Mesenchymal stem cell (in vitro differentiated cells and primary cell): Measurements from ENCODE around the gene INSIG2.

Experiments
- DNase-seq: peaks from one replicate; pipeline ENCODE4 v3.0.0-alpha.2; 2013
- H2AFZ ChIP-seq: one replicate; pipeline ENCODE4 v1.6.1; 2013; ENCODE audit warnings: low read depth, mild to moderate bottlenecking, control low read depth, inconsistent platforms, low read length, moderate library complexity
- H2AK5ac ChIP-seq: 2 replicates; pipeline ENCODE4 v1.6.1; 2013; ENCODE audit warnings: low read length, moderate library complexity, mild to moderate bottlenecking, inconsistent platforms; ENCODE audit not compliant: severe bottlenecking
- H2BK120ac ChIP-seq: one replicate; pipeline ENCODE4 v1.6.1; 2013; ENCODE audit warnings: low read depth, mild to moderate bottlenecking, inconsistent platforms, low read length, moderate library complexity
- H2BK12ac ChIP-seq, 2 experiments: one replicate each; pipeline ENCODE4 v1.6.1; 2013; ENCODE audit warnings: inconsistent platforms in 2 of 2, low read length in 2 of 2, mild to moderate bottlenecking in 2 of 2, moderate library complexity in 2 of 2, control low read depth in 1 of 2
- H2BK15ac ChIP-seq: one replicate; pipeline ENCODE4 v1.6.1; 2013; ENCODE audit warnings: mild to moderate bottlenecking, low read depth, inconsistent platforms; ENCODE audit not compliant: poor library complexity, severe bottlenecking
- H2BK5ac ChIP-seq: 2 replicates; pipeline ENCODE4 v1.6.1; 2013; ENCODE audit warnings: low read depth, mild to moderate bottlenecking, low read length, control low read depth, inconsistent platforms; ENCODE audit not compliant: poor library complexity, severe bottlenecking
- H3K14ac ChIP-seq, 2 experiments: one replicate each; pipeline ENCODE4 v1.6.1; 2013; ENCODE audit warnings: inconsistent platforms in 2 of 2, low read length in 2 of 2, control low read depth in 1 of 2, mild to moderate bottlenecking in 1 of 2, moderate library complexity in 1 of 2
- H3K18ac ChIP-seq, 2 experiments: one replicate each; pipeline ENCODE4 v1.6.1; 2013; ENCODE audit warnings: inconsistent platforms in 2 of 2, low read length in 2 of 2, control low read depth in 1 of 2, low read depth in 1 of 2, mild to moderate bottlenecking in 1 of 2
- H3K23ac ChIP-seq, 2 experiments: one replicate each; pipeline ENCODE4 v1.6.1; 2013; ENCODE audit warnings: inconsistent platforms in 2 of 2, low read length in 2 of 2, mild to moderate bottlenecking in 2 of 2, moderate library complexity in 2 of 2, control low read depth in 1 of 2
- H3K27ac ChIP-seq: 2 replicates; pipeline ENCODE4 v1.5.1; 2013; ENCODE audit warnings: mild to moderate bottlenecking, moderate library complexity, low read length, control low read depth, inconsistent platforms; ENCODE audit not compliant: poor library complexity, severe bottlenecking
- H3K27me3 ChIP-seq, 2 experiments: 2 replicates each; pipeline versions ENCODE4 v1.6.1 to v1.7.0; 2013; ENCODE audit warnings: low read length in 2 of 2, mild to moderate bottlenecking in 2 of 2, moderate library complexity in 2 of 2, control low read depth in 1 of 2, inconsistent platforms in 1 of 2; ENCODE audit not compliant: control insufficient read depth in 1 of 2, insufficient read depth in 1 of 2
- H3K36me3 ChIP-seq, 2 experiments: 2 replicates each; pipeline versions ENCODE4 v1.6.1 to v1.7.0; 2013; ENCODE audit warnings: low read length in 2 of 2, control low read depth in 1 of 2, inconsistent platforms in 1 of 2, low read depth in 1 of 2, mild to moderate bottlenecking in 1 of 2; ENCODE audit not compliant: insufficient read depth in 2 of 2, control insufficient read depth in 1 of 2
- H3K4ac ChIP-seq, 2 experiments: one replicate each; pipeline ENCODE4 v1.6.1; 2013; ENCODE audit warnings: inconsistent platforms in 2 of 2, low read length in 2 of 2, mild to moderate bottlenecking in 2 of 2, moderate library complexity in 2 of 2, control low read depth in 1 of 2, low read depth in 1 of 2
- H3K4me1 ChIP-seq: 2 replicates; pipeline ENCODE4 v1.6.1; 2013; ENCODE audit warnings: low read depth, low read length, control low read depth; ENCODE audit not compliant: control insufficient read depth, insufficient read depth
- H3K4me2 ChIP-seq: 2 replicates; pipeline ENCODE4 v1.6.1; 2013; ENCODE audit warnings: low read length, mild to moderate bottlenecking, inconsistent platforms; ENCODE audit not compliant: poor library complexity, severe bottlenecking
- H3K4me3 ChIP-seq, 2 experiments: 2 replicates each; pipeline versions ENCODE4 v1.5.1 to v1.7.0; 2013; ENCODE audit warnings: low read length in 2 of 2, mild to moderate bottlenecking in 2 of 2, control low read depth in 1 of 2, low read depth in 1 of 2; ENCODE audit not compliant: insufficient read depth in 1 of 2
- H3K79me1 ChIP-seq: replicated peaks from 2 replicates; pipeline ENCODE4 v1.6.1; 2013; ENCODE audit warnings: mild to moderate bottlenecking, control low read depth, low read length, inconsistent platforms; ENCODE audit not compliant: poor library complexity, severe bottlenecking
- H3K9ac ChIP-seq: 2 replicates; pipeline ENCODE4 v1.7.0; 2013; ENCODE audit warnings: mild to moderate bottlenecking, low read length, moderate library complexity
- H3K9me3 ChIP-seq: 2 replicates; pipeline ENCODE4 v1.7.0; 2013; ENCODE audit warnings: mild to moderate bottlenecking, low read length; ENCODE audit not compliant: control insufficient read depth
- H4K8ac ChIP-seq: one replicate; pipeline ENCODE4 v1.6.1; 2013; ENCODE audit warnings: inconsistent platforms, mild to moderate bottlenecking, low read length, moderate library complexity
- H4K91ac ChIP-seq: one replicate; pipeline ENCODE4 v1.6.1; 2013; ENCODE audit warnings: mild to moderate bottlenecking, low read length, inconsistent platforms
- WGBS: methylation state at CpG from one replicate; pipeline ENCODE4 v1.1.7; 2013; ENCODE audit warnings: mixed read lengths; 5-methylcytosine and 5-hydroxymethylcytosine counted together

INSIG2 gene

DNA sequence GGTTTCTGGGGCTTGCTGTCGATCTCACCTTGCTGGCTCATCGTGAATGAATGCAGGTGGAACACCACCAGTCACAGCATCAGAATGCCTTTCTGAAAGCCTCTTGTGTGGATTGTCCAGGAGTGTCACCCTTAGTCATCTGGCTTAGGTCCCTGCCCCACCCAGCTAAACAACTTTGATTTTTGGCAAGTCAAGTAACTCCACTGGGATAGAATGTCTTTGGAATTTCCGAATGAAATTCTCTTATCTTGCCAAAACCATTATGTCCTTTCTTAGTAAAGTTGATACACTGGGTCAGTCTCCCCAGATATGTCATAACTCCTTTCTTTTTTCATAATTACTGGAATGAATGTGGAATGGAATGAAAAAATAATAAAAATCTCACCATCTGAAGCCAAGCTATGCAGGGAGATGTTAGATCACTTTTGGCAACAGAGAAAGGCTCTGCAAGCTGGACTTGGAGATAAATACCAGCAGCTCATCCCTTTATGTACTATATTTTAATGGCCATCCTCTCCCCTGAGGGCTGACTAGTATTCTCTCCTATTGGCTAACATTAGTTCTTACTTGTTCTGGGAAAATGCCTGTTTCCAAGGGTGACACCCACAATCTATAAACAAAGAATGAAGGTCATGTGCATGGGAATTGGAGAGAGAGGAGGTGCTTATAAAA is 35.4 kb downstream of the INSIG2 start:
- Histone ChIP-seq H2AFZ (no peak overlapping the region), H4K8ac (no peak overlapping the region)
- WGBS, result 87% methylated on average over 3 of the region's 3 CpGs

DNA sequence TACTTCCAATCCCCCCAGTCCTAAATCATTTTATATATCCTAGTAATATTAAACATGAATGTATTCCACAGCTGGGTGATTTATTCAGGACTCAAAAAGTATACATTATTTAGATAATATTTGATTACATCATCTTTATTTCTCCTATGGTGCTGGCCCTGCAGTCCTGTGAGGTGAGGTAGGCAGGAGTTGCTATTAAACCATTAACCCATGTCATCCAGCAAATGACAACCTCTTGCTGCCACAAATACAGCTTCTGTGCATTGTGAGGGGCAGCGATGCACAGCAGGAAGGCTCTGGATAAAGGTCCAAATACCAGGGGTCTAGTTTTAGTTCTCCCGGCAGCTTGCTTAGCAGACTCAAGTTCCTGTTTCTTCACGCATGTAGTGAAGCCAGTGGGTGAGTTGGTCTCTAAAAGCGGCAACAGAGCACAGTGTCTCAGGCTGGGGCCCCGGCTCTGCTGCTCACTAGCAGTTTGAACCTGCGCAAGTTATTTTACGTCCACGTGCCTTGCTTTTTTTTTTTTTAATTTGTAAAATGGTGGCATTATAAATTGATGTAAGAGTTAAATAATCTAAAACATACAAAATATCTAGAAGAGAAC is 36.1 kb downstream of the INSIG2 start:
- Histone ChIP-seq H3K36me3 (no peaks in the 10 kb centered on the region), H3K27ac (no peak overlapping the region), H3K27me3 (peaks cover 0 to 5% of the 10 kb centered on the region in 2 experiments), H2BK120ac (no peak overlapping the region), H3K79me1 (no peaks in the 10 kb centered on the region), H2AFZ (no peak overlapping the region), H3K9ac (peak overlapping the region; percentile 79), H3K14ac (no peak overlapping the region), H4K91ac (no peak overlapping the region), H3K18ac (peak overlapping the region in 1 of 2 experiments; percentile 23), H4K8ac (no peak overlapping the region), H3K4me3 (no peak overlapping the region), H2BK5ac (no peak overlapping the region), H3K4ac (no peak overlapping the region), H3K4me2 (no peak overlapping the region), H2BK12ac (no peak overlapping the region), H2BK15ac (no peak overlapping the region), H3K9me3 (no peaks in the 10 kb centered on the region), H3K23ac (no peak overlapping the region), H2AK5ac (no peak overlapping the region), H3K4me1 (peaks cover 4% of the 10 kb centered on the region)
- DNase-seq, result no peak
- 93% methylated on average over 5 of the region's 8 CpGs for WGBS

More for the DNA sequence above, 35.4 kb downstream of the INSIG2 start:
- Histone ChIP-seq H3K4me1 (peaks cover 4% of the 10 kb centered on the region), H3K4me3 (peak overlapping the region in 1 of 2 experiments; percentile 20), H3K27ac (peak overlapping the region; percentile 17), H2BK5ac (no peak overlapping the region), H3K9ac (peak overlapping the region; percentile 79), H3K23ac (no peak overlapping the region), H4K91ac (no peak overlapping the region), H3K18ac (peak overlapping the region in 1 of 2 experiments; percentile 81), H3K4me2 (no peak overlapping the region), H3K9me3 (no peaks in the 10 kb centered on the region), H2BK15ac (no peak overlapping the region), H3K14ac (no peak overlapping the region), H3K36me3 (no peaks in the 10 kb centered on the region), H3K79me1 (no peaks in the 10 kb centered on the region), H3K4ac (no peak overlapping the region), H2AK5ac (peak overlapping the region; percentile 46), H2BK12ac (no peak overlapping the region), H3K27me3 (peaks cover 0 to 5% of the 10 kb centered on the region in 2 experiments), H2BK120ac (no peak overlapping the region)
- peak; percentile 84 for DNase-seq

DNA sequence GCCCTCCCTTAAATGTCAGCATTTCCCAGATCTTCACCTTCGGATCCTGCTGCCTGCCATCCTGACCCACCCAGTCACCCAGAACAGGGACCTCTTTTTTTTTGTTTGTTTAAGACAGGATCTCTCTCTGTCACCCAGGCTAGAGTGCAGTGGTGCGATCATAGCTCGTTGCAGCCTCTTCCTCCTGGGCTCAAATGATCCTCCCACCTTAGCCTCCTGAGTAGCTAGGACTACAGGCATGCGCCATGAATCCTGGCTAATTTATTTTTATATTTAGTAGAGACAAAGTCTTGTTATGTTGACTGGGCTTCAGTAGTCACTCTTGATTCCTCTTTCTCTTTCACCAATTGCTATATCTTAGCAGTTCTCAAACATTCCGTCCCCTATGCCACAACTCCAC is 39.0 kb downstream of the INSIG2 start:
- H2BK12ac ChIP-seq, result no peak overlapping the region
- H2BK15ac ChIP-seq, result no peak overlapping the region
- H3K36me3 ChIP-seq, result no peaks in the 10 kb centered on the region
- H3K27me3 ChIP-seq, result peaks cover 0 to 5% of the 10 kb centered on the region in 2 experiments
- H3K23ac ChIP-seq, result no peak overlapping the region
- no peak overlapping the region for H3K4me3 ChIP-seq
- no peak overlapping the region for H3K4me2 ChIP-seq
- H2AK5ac ChIP-seq, result no peak overlapping the region
- H4K91ac ChIP-seq, result no peak overlapping the region
- no peak overlapping the region for H2BK120ac ChIP-seq
- H3K9me3 ChIP-seq, result no peaks in the 10 kb centered on the region
- peaks cover 2% of the 10 kb centered on the region for H3K4me1 ChIP-seq
- H3K14ac ChIP-seq, result no peak overlapping the region
- H3K18ac ChIP-seq, result no peak overlapping the region
- no peak overlapping the region for H3K27ac ChIP-seq
- no peak overlapping the region for H4K8ac ChIP-seq
- 92% methylated on average over 4 of the region's 5 CpGs for WGBS
- H3K9ac ChIP-seq, result no peak overlapping the region
- no peak overlapping the region for H2BK5ac ChIP-seq
- H3K79me1 ChIP-seq, result no peaks in the 10 kb centered on the region
- no peak overlapping the region for H3K4ac ChIP-seq
- no peak overlapping the region for H2AFZ ChIP-seq
- DNase-seq, result no peak

DNA sequence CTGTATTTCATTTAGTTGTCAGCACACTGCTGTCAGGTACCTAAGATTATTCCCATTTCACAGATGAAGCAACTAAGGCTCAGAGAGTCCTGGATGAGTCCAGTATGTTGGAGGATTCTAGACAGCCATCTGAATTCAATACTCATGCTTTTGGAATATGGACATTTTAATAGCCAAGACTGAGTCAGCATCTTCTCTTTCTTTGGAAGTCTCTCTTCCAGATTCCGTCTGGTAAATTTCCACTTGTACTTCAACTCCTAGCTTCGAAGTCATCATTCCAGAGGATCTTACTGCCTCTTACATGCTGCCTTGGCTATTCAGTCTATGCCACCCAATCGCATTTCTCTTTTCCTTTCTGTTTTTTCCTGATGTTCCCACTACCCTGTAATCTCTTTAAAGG is 40.6 kb downstream of the INSIG2 start:
- H3K14ac ChIP-seq, result no peak overlapping the region
- H3K23ac ChIP-seq, result no peak overlapping the region
- H4K8ac ChIP-seq, result no peak overlapping the region
- H3K9me3 ChIP-seq, result no peaks in the 10 kb centered on the region
- H3K4ac ChIP-seq, result no peak overlapping the region
- no peak for DNase-seq
- peaks cover 0 to 5% of the 10 kb centered on the region in 2 experiments for H3K27me3 ChIP-seq
- no peak overlapping the region for H2BK12ac ChIP-seq
- H2AK5ac ChIP-seq, result no peak overlapping the region
- no peak overlapping the region for H3K18ac ChIP-seq
- no peak overlapping the region for H2BK15ac ChIP-seq
- no peak overlapping the region for H2AFZ ChIP-seq
- no peak overlapping the region for H3K4me2 ChIP-seq
- H3K9ac ChIP-seq, result no peak overlapping the region
- 59% methylated on average over 3 of the region's 3 CpGs for WGBS
- H3K27ac ChIP-seq, result no peak overlapping the region
- H2BK120ac ChIP-seq, result no peak overlapping the region
- no peaks in the 10 kb centered on the region for H3K79me1 ChIP-seq
- no peaks in the 10 kb centered on the region for H3K36me3 ChIP-seq
- no peak overlapping the region for H2BK5ac ChIP-seq
- H3K4me1 ChIP-seq, result no peaks in the 10 kb centered on the region
- H3K4me3 ChIP-seq, result no peak overlapping the region
- H4K91ac ChIP-seq, result no peak overlapping the region
